GM18867 (cell line): Measurements from ENCODE around the gene PRUNE2.

Experiments
- ATAC-seq: cut with Tn5 transposase; IDR thresholded peaks from one replicate; pipeline ENCODE4 v1.9.1; 2021; ENCODE audit warnings: mild to moderate bottlenecking, moderate library complexity; ENCODE audit not compliant: unreplicated experiment

Gene PRUNE2

DNA sequence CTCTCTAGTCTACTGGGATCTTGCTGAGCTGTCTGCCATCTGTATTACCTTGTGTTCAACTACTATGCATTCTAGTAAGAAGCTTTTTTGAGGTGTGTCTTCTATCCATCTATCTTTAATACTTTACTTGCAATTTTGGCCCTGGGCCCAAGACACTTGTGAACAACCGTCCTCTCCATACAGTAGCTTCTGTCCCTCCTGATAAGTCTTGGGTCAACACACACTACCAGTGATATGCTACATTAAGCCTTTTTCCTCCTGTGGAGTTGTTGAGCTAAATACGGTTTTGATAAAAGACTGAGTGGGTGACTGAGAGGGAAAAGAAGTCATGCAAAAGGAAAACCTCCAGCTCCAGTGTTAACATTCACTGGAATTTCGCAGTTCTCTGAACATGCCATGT lies 275.0 kb downstream of the PRUNE2 start:
- no peak for ATAC-seq

DNA sequence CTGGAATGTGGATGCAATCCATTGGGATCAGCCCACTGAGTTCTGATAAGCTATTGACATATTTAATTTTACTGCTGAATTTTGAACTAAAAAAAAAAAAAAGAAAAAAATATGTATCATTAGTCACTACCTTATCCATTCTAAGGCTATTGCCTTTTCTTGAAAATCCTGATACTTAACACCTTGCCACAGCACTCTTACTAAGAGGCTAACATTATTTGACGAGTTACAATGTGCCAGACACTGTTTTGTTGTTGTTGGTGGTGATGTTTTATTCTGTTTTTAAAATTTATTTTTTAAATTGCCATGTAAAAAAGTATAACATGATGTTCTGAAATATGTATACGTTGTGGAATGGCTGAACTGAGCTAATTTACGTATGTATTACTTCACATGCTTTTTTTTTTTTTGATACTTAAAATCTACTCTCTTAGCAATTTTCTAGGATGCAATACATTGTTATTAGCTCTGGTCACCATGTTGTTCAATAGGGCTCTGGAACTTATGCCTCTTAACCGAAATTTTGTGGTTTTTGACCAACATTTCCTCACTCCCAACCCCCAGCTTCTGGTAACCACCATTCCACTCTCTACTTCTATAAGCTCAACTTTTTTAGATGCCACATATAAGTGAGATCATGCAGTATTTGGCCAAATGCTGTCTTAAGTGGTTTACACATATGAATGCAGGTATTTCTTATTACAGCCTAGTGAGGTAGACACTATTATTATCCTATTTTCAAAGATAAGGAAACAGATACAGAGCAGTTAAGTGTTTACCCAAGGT lies 276.5 kb downstream of the PRUNE2 start:
- no peak for ATAC-seq

DNA sequence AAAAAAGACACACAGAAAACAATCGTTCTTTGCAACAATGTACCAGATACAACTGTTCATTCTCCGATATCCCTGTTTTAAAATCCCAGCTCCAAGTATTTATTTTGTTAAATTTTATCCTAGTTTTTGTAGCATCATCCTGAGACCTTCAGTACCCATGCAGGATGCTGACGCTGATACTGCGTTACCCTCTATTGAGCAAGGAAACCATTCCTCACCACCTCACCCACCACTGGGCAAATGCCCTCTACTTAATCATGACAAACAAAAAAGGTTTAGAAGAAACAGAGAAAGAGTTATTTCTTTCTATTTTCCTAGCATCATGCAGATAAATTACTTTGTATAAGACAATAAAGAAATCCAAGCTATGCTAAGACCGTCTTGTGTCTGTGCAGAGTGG lies 277.8 kb downstream of the PRUNE2 start:
- no peak for ATAC-seq

DNA sequence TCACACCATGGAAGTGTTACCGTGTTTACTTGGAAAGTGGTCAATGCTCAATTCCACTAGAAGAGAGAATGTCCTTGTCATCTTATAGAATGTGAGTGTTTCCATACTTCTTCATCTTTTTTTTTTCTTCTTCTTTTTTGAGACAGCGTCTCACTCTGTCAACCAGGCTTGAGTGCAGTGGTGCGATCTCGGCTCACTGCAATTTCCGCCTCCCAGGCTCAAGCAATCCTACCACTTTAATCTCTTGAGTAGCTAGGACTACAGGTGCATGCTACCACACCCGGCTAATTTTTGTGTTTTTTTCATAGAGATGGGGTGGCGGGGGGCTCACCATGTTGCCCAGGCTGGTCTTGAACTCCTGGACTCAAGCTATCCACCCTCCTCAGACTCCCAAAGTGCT lies 278.9 kb downstream of the PRUNE2 start:
- ATAC-seq = no peak

DNA sequence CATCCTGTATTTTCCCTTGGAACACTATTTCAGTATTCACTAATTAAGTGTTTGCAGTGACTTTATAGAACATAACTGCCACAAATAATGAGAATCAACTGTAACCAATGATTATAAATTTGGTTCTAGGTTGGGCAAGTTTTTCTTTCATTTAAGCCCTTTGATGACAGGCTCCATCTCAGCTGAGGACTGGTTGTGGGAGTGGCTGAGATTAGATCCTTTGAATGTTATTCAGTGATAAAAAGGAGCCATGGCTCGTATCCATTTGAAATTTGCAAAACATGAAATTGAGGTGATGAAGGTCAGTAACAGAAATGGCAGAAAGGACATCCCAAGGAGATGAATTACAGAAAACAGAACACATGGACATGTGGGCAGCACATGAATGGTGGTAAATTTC lies 279.8 kb downstream of the PRUNE2 start:
- ATAC-seq = no peak

DNA sequence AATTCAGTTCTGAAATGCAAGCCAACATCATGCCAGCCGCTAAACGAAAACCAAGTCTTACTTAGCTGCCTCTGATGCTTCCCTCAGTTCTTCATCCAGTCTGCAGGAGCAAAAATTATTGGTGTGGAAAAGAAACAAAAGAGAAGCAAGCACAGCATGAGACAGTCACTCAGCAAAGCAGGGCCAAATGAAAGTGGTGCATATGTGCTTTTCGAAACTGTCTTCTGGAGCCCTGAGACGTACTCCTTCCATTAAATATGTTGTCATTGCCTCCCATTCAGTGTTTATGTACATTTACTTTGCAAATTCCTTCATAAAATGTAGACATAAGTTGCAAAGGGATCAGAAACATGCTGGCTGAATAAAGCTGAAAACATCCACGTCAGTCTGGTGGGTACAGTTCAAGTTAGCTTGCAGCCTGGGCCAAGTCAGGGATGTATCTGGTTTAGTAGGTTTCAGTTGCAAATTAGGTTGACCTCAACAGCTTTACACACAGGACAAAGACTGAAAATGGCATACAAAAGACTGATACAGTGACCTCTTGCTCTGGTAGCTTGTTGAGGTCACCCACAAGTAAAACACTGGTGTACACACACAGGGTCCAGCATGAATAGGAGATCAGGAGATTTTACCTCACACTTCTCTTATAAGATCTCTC lies 281.4 kb downstream of the PRUNE2 start:
- peak; percentile 99 for ATAC-seq

DNA sequence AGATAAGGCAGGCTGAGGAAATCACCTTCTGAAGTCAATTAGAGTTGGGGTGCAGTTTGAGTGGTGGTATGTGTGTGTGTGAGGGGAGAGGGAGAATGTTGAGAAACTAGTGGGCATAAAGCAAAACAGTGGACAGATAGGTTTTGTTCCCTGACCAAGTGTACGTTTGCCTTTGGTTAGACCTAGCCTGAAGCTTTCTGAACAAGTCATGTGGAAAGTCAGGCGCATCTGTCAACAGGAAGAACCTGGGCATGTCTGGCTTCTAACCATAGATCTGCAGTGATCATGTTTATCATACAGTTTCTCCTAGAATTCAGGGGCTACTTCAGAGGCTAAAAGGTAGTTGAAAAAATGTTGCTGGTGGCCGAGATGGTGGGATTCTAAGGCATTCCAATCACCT lies 284.9 kb downstream of the PRUNE2 start:
- ATAC-seq = no peak

DNA sequence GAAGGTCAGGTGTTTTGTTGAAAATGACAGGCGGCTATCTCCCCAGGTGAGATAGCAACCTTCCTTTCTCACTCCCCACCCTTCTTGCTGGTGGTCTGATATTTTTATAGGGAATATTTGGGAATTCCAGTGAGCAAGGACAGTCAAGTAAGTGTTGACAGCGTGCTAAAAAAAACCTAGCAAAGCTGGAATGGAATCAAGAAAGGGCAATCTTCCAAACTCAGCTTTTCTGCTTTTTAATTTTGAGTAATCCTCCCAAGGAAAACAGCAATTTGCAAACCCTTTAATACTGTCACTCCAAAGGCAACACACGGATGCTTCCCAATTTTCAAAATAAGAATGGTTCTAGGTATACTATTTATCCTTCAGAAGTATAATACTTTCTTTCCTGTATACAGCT lies 285.3 kb downstream of the PRUNE2 start:
- ATAC-seq = no peak

DNA sequence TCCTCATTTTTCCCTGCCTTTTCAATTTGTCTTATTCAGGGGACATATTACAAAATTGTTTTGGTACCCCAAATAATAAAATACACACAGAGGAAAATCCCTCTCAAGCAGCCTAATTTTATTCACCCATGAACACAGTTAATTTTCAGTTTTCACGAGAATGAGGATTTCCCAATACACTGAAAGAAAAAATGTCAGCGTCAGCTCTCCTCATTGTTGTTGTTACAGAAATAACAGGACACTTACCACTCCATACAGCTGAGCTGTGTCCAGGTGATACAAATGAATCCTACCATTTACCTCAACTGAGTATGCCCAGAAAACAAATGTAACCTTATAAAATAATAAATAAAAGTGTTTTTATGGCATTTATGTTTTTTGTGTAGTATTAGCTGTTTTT lies 286.3 kb downstream of the PRUNE2 start:
- ATAC-seq = no peak

DNA sequence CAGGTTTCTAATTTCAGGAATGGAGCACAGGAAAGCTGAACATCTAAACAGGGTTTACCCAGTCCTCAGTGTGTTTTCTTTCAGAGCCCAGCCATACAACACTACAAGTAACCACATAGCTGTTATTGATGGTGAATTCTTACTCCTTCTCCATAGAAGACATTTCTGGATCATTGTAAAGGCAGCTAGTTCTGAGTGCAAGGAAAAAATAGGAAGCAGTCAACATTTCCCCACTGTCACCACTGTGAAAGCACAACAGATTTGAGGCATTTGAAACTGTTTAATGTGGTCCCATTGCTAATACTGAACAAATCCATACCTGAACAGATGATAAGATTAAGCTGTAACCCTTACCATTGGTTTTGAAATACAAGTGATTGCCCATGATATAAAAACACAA lies 286.7 kb downstream of the PRUNE2 start:
- no peak for ATAC-seq

DNA sequence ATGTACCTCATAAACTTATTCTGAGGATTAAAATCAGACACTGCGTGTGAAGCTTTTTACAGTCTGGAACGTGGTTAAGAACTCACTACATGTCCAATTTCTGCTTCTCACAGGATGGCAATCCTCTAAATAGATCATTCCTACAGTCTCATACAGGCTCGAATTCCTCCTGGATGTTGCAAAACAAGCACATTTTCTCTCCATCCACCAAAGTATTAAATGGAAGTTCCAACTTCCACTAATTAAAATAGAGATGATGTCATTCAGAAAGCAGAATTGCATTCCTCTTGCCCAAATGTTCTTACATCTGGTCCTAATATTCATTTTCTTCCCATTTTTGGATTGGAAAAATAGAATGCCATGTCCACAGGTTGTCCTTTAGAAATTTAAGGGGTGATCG lies 287.2 kb downstream of the PRUNE2 start:
- no peak for ATAC-seq

DNA sequence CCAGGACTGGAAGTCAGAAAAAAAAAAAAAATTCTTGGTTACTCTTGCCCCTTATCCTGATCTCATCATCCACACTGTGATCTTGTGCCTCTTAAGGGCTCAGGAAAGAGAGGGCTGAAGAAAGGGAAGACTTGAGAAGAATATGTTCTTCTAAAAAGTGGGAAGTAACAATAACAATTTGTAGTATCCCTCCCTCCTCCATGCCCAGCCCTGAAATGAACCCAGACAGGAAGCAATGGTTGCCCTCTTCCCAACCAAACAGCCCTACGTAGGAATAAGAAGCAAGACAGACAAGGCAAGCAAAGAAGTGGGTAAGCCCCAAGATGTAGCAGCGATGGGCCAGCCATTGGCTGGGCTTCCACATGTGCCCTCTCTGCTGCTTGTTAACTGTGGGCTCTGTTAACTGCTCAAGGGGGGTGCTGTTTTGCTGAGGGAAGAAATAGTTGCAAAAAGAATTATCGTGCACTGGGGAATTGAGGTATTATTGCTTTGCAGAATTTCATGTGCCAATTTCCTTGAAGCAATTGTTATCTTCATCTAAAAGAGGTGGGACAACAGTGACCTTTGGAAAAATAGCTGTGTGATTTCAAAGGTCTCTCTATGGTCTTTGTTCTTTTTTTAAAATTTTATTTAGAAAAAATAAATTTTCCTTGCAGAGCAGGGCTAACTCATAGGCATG lies 288.3 kb downstream of the PRUNE2 start:
- no peak for ATAC-seq

DNA sequence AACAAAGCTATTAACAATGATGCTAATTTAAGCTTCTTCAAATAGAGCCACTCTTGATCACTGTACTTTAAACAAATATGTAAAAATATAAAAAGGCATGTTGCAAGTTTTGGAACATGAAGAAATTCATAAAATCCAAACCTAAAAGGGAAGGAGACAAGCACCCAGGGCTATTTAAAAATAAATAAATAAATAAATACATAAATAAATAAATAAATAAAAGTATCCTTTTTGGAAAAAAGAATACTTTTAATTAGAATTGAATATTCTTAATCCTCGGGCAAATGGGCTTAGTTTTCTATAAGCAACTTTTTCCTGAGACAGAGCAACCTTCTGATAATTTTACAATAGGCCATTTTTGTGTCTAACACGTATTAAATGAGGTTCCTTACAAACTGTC lies 289.1 kb downstream of the PRUNE2 start:
- ATAC-seq = no peak

DNA sequence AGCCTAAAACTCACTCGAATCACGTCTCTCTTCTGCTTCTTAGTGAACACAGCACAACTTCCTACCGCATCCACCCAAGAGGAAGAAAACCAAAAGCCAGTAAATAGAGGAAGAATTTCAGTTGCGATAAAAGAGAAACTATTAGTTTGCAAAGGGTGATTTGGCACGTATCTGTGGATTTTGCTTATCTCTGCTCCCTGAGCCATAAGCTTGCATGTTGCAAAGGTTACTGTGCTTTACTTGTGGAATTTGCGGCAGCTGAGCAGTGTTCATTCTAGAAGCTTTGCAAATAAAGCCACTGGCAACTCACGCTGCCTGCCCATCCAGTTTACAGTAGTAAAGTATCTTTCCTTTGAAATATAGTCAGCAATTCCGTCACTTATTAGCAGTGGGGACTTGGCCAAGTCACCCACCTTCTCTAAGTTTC lies 290.7 kb downstream of the PRUNE2 start:
- ATAC-seq = no peak

DNA sequence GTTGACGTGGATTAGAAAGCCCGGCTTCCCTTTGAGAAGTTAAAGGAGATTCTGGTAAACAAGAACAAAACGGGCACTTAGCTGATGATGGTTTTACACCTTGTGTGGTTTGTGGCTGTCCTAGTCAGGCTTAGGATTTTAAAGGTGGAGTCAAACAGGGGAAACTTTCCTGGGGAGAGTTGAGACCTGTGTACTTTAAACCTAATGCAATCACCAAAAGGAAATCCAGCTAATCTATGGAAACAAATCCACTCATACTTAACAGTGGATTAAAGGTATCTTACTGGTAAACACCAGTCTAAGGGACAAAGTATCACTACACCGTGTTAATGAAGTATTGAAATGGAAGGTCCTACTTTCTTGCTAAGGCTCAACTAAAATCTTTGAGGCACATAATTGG lies 291.9 kb downstream of the PRUNE2 start:
- ATAC-seq = no peak

DNA sequence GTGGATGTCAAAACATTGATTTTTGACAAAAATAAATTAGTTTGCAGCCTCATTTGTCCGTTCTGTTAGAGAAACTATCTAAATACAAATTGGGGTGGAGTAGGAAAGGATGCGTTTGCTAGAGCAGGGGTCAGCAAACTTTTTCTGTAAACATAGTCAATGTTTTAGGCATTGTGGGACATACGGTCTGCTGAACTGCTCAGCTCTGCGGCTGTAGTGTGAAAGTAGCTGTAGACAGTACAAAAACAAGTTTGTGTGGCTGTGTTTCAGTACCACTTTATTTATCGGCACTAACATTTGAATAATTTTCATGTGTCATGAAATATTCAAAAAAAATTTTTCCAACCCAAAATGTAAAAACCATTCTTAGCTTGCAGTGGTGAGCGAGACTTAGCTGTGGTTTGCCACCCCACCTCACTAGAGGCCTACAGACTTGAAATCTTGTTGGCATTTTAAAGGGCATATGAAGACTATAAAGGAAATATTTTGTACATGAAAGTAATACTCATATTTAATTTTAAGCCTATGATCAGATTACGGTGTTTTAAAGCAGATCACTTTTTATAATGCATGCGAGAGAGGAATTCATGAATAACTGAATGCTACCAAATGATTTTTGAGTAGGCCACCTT lies 292.6 kb downstream of the PRUNE2 start:
- no peak for ATAC-seq

DNA sequence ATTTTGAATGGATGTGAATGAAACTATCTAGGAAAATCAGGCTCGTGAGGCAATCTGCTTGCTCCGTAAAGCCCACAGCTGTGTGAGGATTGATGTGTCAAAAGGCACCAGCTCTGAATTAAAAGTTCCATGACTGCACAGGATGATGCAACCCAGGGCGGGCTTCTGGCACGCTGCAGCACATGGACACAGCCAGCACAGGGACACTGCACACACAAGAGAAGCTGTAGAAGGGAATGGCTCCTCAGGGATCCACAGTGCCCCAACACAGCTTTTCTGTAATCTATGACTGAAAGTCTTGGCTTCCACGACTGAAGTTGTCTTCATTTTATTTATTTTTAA lies 295.9 kb downstream of the PRUNE2 start:
- no peak for ATAC-seq

DNA sequence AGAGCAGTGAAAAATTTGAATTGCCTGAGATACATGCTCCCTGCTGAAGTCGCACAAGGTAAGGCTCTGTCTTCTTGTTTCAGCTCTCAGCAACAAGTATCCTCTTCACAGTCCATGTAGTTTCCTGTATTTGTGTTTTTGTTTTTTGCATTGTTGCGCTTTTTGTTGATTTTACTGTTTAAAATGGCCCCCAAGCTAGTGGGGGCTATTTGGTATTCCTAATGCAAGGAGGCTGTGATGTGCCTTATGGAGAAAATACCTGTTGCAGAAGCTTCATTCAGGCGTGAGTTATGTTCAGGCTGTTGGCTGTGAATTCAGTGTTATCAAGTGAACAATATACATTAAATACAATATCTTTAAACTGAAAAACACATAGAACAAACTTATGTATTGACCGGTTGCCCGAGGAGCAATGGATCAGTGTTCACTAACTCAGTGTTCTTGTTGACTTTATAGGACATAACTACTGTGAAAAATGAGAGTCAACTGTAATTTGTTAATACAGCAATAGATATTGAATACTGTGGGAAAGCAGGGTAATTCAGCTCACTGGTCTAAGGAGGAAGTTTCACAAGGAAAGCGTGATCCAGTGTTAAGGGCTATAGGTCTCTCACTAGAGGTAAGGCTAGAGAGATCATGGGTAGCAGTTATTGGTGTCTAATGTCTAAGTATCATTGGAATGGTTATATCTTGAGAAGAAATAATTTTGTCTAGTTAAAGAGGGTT lies 296.5 kb downstream of the PRUNE2 start:
- no peak for ATAC-seq

DNA sequence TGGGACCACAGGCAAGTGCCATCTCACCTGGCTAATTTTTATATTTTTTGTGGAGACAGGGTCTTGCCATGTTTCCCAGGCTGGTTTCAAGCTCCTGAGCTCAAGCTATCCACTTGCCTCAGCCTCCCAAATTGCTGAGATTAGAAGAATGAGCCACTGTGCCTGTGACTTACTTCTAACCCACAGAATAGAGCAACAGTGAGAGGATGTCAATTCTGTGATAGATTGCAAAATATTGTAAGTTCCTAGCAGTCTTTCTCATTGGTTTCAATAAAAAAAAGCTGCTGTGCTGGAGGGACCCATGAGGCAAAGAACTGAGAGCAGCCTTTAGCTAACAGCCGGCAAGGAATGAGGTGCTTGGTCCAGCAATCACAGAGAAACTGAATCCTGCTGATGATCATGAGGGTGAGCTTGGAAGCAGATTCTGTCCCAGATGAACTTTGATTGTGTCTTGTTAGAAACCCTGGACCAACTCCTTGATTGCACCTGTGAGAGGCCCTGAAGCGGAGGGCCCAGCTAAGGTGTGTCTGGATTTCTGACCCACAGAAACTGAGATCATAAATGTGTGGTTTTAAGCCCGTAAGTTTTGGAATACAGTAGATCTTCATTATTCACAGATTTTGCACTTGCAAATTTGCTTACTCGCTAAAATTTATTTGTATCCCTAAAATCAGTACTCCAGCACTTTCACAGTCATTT lies 297.2 kb downstream of the PRUNE2 start:
- ATAC-seq = no peak

DNA sequence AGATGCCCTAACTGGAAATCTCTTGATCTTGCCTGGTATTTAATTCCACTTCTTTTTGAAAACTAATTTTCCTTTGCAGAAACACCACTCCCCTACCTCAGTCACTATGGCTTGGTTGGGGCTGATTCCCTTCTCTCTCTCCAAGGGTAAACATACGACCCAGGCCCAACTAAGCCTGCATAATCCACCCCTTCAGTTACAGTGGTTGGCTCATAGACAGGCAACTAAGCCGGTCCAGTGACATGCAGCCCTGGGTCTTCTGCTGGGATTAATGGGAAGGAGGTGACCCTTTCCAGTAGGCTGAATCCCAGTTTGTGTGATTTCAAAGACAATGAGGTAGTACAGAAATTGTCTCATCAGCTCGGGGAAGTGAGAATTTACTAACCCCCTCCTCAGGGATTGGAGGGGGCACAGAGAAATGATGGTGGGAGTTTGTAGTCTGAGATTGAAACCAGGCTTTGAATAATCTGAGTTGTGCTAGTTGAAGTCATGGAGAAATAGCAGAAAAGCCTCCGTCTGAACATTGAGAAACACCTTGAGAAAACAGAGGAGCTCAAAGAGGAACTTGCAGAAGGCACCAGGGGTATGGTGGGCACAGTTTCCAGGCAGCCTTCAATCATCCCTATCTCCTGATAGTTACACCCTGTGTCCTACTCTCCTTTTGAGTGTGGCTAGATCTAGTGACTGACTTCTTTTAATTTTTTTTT lies 298.0 kb downstream of the PRUNE2 start:
- ATAC-seq = no peak
